AG04449 (cell line): Measurements from ENCODE around the gene HMCN2.

Experiments used
- CTCF ChIA-PET: fragments of 350-600 bp; formaldehyde crosslinking; extraction: SDS; loops from one replicate; lab custom pipeline; 2021; ENCODE audit warnings: antibody characterized with exemption; lab: Yijun Ruan, JAX
- POLR2A ChIA-PET: fragments of 400-600, 350-600 bp; formaldehyde crosslinking; extraction: SDS; loops from one replicate; lab custom pipeline; 2020; ENCODE audit warnings: antibody characterized with exemption, inconsistent platforms; lab: Yijun Ruan, JAX
- DNase-seq: peaks from one replicate; pipeline ENCODE4 v3.0.0-alpha.2; 2010; ENCODE audit warnings: low read depth, low spot score
- H3K4me3 ChIP-seq: 2 replicates; pipeline ENCODE4 v1.5.1; 2011; ENCODE audit warnings: low read depth, mild to moderate bottlenecking, control low read depth, low read length
- TF ChIP-seq, protein P1 (sequence below): IDR thresholded peaks from one replicate; pipeline ENCODE4 v1.5.1; 2011; ENCODE audit warnings: mild to moderate bottlenecking, moderate library complexity, low read length, control low read depth, inconsistent platforms; ENCODE audit not compliant: insufficient read depth; ENCODE audit errors: missing control alignments

The HMCN2 gene

GRCh38 chr9:130480673-130481072 is 215.1 kb downstream of the HMCN2 start:
- POLR2A ChIA-PET: no interaction called here
- CTCF ChIA-PET: interaction anchor here (1.0 to 1.3 kb wide), 2 partner anchors 20 to 202 kb away, joined by 3 read pairs; no protein-coding TSS in a partner anchor
- TF ChIP-seq, protein P1, sequence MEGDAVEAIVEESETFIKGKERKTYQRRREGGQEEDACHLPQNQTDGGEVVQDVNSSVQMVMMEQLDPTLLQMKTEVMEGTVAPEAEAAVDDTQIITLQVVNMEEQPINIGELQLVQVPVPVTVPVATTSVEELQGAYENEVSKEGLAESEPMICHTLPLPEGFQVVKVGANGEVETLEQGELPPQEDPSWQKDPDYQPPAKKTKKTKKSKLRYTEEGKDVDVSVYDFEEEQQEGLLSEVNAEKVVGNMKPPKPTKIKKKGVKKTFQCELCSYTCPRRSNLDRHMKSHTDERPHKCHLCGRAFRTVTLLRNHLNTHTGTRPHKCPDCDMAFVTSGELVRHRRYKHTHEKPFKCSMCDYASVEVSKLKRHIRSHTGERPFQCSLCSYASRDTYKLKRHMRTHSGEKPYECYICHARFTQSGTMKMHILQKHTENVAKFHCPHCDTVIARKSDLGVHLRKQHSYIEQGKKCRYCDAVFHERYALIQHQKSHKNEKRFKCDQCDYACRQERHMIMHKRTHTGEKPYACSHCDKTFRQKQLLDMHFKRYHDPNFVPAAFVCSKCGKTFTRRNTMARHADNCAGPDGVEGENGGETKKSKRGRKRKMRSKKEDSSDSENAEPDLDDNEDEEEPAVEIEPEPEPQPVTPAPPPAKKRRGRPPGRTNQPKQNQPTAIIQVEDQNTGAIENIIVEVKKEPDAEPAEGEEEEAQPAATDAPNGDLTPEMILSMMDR: no peak
- DNase-seq: no peak
- no peak overlapping the region for H3K4me3 ChIP-seq

- no peak for DNase-seq
- CTCF ChIA-PET: interaction anchor here (1.4 kb wide), 1 partner anchor 9 kb away, joined by 4 read pairs; no protein-coding TSS in a partner anchor
- no peak overlapping the region for H3K4me3 ChIP-seq
- TF ChIP-seq, protein P1: no peak
- POLR2A ChIA-PET: no interaction called here
These were observed 216.9 kb downstream of the HMCN2 start for GRCh38 chr9:130482463-130482862.

GRCh38 chr9:130483371-130483971 is 217.9 kb downstream of the HMCN2 start:
- ChIA-PET POLR2A (no interaction called here), CTCF (no interaction called here)
- no peak for DNase-seq
- H3K4me3 ChIP-seq: no peak overlapping the region
- TF ChIP-seq, protein P1: no peak
